Endothelial cell (in vitro differentiated cells): ENCODE data around the gene CD47. TPM values are rescaled to one million over a fixed set of nuclear protein-coding genes. Genes with fewer than 3 reads are reported as not detected.

Source experiments
- DNase-seq: peaks from one replicate; pipeline ENCODE4 v3.0.0; 2021; ENCODE audit warnings: low spot score
- H3K27ac Mint-ChIP-seq: one replicate; pipeline ENCODE4 v1.8.0; 2021; ENCODE audit warnings: mixed read lengths, inconsistent platforms; ENCODE audit not compliant: unreplicated experiment
- H3K27me3 Mint-ChIP-seq: one replicate; pipeline ENCODE4 v1.8.0; 2021; ENCODE audit warnings: mild to moderate bottlenecking, moderate library complexity, mixed read lengths, inconsistent platforms; ENCODE audit not compliant: unreplicated experiment
- H3K36me3 Mint-ChIP-seq: one replicate; pipeline ENCODE4 v1.8.0; 2021; ENCODE audit warnings: mild to moderate bottlenecking, low read depth, mixed read lengths, inconsistent platforms; ENCODE audit not compliant: unreplicated experiment
- H3K4me1 Mint-ChIP-seq: one replicate; pipeline ENCODE4 v1.8.0; 2021; ENCODE audit warnings: mild to moderate bottlenecking, mixed read lengths, inconsistent platforms; ENCODE audit not compliant: unreplicated experiment
- H3K4me3 Mint-ChIP-seq: one replicate; pipeline ENCODE4 v1.8.0; 2021; ENCODE audit warnings: mild to moderate bottlenecking, mixed read lengths, inconsistent platforms; ENCODE audit not compliant: unreplicated experiment
- H3K9me3 Mint-ChIP-seq: one replicate; pipeline ENCODE4 v1.8.0; 2021; ENCODE audit warnings: mixed read lengths, inconsistent platforms; ENCODE audit not compliant: unreplicated experiment
- long read RNA-seq: library from polyadenylated mRNA; unstranded; transcript quantifications from one replicate; pipeline ENCODE4 v2.0.0, GENCODE V29; 2020; ENCODE audit not compliant: unreplicated experiment
- total RNA-seq: library from RNA; stranded (reverse); fragmentation: NEBNext Ultra II Directional; extraction: Animal tissue kit (Norgen Biotek cat#: 25700); gene quantifications from one replicate; pipeline ENCODE4 v1.2.1, GENCODE V29; 2021; ENCODE audit not compliant: unreplicated experiment
- TF ChIP-seq, protein P1 (sequence below): fragments of 200-600 bp; sonication (generic); IDR thresholded peaks from one replicate; pipeline ENCODE4 v1.5.0; 2021; ENCODE audit warnings: antibody characterized with exemption; ENCODE audit not compliant: unreplicated experiment

Gene CD47
- 89.6 TPM for total RNA-seq
- long read RNA-seq, full-length matches to known transcripts = 52 of 70 reads
- long read RNA-seq, partial matches to known transcripts = 5 of 70 reads
- long read RNA-seq, other reads (novel, unspliced or antisense) = 13 of 70 reads

DNA sequence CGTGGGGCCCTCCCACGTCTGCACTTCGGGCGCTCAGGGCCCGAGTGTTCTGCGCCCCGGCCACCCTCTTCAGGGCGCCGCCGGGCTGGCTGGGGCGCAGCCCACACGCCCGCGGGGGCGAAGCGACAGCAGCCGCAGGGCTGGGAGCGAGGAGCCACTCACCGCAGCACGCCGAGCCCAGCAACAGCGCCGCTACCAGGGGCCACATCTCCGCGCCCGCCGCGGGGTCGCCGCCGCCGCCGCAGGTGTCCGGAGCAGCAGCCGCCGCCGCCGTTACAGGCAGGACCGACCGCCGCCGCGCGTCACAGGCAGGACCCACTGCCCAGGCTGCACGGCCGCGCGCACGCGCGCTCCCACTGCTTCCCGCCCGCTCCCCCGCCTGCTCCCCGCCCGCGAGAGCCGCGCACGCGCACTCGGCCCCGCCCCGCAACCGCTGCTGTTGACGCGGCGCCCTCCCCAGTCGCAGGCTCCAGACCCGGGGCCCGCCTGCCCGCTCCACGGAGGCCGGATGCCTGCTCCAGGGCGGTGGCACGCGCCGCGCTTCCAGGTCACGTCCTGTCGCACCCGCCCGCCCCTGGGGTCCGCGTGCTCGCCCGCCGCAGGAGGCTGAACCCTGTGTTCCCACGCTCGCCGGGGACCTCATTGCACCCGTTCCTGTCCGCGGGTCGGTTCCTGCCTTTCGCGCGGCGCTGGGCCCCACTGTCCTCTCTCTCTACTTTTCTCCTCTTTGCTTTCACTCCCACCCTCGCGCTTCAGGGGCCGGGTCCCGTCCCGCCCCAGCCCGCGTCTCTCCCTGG lies at the start of gene CD47:
Gene CD47 (minus strand): TSS at position 331 of the 797 bp plus-strand sequence. CDS start 123 bp downstream, at position 208.
- Mint-ChIP-seq H3K36me3 (peaks cover 7% of the 10 kb centered on the region), H3K4me3 (peak within 1 kb of the TSS; percentile 96), H3K9me3 (no peaks in the 10 kb centered on the region), H3K27me3 (peaks cover 6% of the 10 kb centered on the region), H3K27ac (peak within 1 kb of the TSS; percentile 72), H3K4me1 (peaks cover 17% of the 10 kb centered on the region)
- TF ChIP-seq, protein P1, sequence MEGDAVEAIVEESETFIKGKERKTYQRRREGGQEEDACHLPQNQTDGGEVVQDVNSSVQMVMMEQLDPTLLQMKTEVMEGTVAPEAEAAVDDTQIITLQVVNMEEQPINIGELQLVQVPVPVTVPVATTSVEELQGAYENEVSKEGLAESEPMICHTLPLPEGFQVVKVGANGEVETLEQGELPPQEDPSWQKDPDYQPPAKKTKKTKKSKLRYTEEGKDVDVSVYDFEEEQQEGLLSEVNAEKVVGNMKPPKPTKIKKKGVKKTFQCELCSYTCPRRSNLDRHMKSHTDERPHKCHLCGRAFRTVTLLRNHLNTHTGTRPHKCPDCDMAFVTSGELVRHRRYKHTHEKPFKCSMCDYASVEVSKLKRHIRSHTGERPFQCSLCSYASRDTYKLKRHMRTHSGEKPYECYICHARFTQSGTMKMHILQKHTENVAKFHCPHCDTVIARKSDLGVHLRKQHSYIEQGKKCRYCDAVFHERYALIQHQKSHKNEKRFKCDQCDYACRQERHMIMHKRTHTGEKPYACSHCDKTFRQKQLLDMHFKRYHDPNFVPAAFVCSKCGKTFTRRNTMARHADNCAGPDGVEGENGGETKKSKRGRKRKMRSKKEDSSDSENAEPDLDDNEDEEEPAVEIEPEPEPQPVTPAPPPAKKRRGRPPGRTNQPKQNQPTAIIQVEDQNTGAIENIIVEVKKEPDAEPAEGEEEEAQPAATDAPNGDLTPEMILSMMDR = no peak
- peak; percentile 98 for DNase-seq

DNA sequence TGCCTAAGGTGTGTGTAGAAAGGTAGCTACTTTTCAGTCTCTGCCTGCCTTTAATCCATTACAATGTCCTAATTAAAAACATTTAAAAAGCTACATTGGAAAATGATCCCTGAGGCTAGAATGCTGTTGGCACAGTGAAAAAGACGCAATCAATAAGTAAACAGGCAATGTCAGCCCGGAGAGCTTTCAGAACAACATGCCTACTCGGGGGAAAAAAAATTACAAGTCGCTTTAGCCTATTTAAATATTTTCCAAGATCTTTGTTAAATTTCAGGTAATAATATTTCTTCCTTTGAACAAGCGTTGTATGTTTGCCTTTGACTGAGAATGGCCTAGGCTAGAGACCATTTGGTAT lies 46.6 kb upstream of the CD47 start:
- Mint-ChIP-seq H3K9me3 (no peaks in the 10 kb centered on the region), H3K4me3 (no peak overlapping the region), H3K27me3 (no peaks in the 10 kb centered on the region), H3K36me3 (no peaks in the 10 kb centered on the region), H3K27ac (no peak overlapping the region), H3K4me1 (peaks cover 16% of the 10 kb centered on the region)
- no peak for DNase-seq
- TF ChIP-seq, protein P1 = no peak

DNA sequence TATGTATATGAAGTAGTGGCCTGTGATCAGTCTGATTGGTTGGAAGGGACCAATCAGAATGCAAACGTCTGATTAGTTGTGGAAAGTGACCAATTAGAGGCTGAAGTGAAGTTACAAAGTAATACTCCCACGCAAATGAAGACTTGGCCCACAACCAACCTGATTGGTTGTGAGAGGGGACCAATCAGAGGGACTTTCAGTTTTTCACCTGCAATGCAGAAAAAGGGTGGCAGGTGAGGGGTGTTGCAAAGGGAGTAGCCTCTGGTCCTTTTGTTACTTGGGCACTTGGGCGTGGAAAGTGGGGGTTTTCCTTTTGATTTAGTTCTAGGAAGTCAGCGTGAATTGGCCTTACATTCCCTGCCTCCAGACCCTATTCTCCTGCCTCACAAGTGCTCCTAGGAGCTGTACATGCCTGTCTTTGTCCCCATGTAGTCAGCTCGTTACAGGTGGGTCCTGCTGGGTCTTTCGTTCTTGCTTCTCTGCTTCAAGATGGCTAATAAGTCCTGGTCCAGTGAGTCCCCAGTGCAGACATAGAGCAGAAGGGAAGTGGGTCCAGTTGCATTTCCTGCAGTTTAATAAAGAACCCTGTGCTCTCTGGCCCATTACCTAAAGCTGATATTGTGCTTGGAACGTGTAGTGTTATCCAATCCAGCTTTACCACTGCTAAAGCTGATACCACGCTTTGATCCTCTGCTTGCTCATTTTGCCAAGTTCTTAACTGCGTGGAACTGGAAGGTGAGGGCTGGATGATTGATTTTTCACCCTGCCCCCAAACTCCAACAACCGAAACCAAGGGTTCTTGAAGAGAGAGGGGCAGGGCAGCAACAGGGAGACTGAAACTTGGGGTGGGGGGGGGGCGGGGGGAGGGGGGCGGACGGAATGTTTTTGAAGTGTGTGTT lies 46.0 kb upstream of the CD47 start:
- DNase-seq = no peak
- H3K9me3 Mint-ChIP-seq = no peaks in the 10 kb centered on the region
- no peaks in the 10 kb centered on the region for H3K27me3 Mint-ChIP-seq
- no peak overlapping the region for H3K4me3 Mint-ChIP-seq
- H3K36me3 Mint-ChIP-seq = no peaks in the 10 kb centered on the region
- peaks cover 18% of the 10 kb centered on the region for H3K4me1 Mint-ChIP-seq
- no peak overlapping the region for H3K27ac Mint-ChIP-seq
- TF ChIP-seq, protein P1 = no peak

DNA sequence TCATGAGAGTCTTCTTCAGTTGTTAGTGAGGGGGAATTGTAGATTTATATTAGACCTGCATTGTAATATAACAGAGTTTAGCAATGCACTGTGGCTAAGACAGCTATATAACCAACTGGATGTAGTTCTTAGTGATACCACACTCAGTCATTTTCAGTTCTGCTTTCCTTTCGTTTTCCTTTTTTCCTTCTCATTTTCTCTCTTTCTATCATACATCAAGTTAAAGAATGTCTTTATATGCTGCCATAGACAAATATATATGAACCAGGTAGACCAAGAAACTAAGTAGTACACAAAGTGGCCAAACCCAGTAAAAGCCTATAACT lies 43.7 kb upstream of the CD47 start:
- Mint-ChIP-seq H3K9me3 (no peaks in the 10 kb centered on the region), H3K27ac (no peak overlapping the region), H3K27me3 (no peaks in the 10 kb centered on the region), H3K36me3 (no peaks in the 10 kb centered on the region), H3K4me1 (peaks cover 18% of the 10 kb centered on the region), H3K4me3 (no peak overlapping the region)
- TF ChIP-seq, protein P1 = no peak
- DNase-seq = no peak
